Fibroblast of villous mesenchyme (primary cell): ENCODE measurements around the gene EML3. TPM values are rescaled to one million over a fixed set of nuclear protein-coding genes. Genes with fewer than 3 reads are reported as not detected.
A peak's percentile ranks its signal among the peaks of the same experiment; 100 is the strongest.
"Not testable (repeated sequence)": the region's sequence is repeated elsewhere in the genome, so short reads cannot be mapped to it uniquely, and the experiment has no call there.

Source experiments
- DNase-seq: peaks from one replicate; pipeline ENCODE4 v3.0.0-alpha.2; 2010; ENCODE audit warnings: low read depth
- H3K4me3 ChIP-seq: 2 replicates; pipeline ENCODE4 v1.5.1; 2011; ENCODE audit warnings: low read depth, mild to moderate bottlenecking, low read length
- total RNA-seq: library from RNA; depleted of rRNA; stranded (reverse); fragments of >200 nt; gene quantifications from 2 replicates; pipeline ENCODE4 v1.2.3, GENCODE V29; 2012
- TF ChIP-seq, protein P1 (sequence below): IDR thresholded peaks from 2 replicates; pipeline ENCODE4 v1.5.1; 2012; ENCODE audit warnings: low read depth, mild to moderate bottlenecking, low read length; ENCODE audit not compliant: insufficient read depth

EML3 gene
- total RNA-seq, 1 donor, result 15.5 TPM

DNA sequence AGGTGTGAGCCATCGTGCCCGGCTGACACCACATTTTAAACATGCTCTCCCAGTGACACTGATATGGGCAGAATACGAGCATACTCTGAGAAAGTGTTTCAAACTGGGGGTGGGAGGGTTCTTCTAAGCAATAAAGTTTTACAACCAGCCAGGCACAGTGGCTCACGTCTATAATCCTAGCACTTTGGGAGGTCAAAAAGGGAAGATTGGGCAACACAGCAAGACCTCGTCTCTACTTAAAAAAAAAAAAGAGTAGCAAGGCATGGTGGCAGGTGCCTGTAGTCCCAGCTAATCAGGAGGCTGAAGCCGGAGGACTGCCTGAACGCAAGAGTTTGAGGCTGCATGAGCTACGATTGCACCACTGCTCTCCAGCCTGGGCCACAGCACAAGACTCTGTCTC is 31.6 kb upstream of the EML3 start:
- DNase-seq, result peak; percentile 72
- H3K4me3 ChIP-seq, result no peak overlapping the region
- TF ChIP-seq, protein P1, sequence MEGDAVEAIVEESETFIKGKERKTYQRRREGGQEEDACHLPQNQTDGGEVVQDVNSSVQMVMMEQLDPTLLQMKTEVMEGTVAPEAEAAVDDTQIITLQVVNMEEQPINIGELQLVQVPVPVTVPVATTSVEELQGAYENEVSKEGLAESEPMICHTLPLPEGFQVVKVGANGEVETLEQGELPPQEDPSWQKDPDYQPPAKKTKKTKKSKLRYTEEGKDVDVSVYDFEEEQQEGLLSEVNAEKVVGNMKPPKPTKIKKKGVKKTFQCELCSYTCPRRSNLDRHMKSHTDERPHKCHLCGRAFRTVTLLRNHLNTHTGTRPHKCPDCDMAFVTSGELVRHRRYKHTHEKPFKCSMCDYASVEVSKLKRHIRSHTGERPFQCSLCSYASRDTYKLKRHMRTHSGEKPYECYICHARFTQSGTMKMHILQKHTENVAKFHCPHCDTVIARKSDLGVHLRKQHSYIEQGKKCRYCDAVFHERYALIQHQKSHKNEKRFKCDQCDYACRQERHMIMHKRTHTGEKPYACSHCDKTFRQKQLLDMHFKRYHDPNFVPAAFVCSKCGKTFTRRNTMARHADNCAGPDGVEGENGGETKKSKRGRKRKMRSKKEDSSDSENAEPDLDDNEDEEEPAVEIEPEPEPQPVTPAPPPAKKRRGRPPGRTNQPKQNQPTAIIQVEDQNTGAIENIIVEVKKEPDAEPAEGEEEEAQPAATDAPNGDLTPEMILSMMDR, result no peak

DNA sequence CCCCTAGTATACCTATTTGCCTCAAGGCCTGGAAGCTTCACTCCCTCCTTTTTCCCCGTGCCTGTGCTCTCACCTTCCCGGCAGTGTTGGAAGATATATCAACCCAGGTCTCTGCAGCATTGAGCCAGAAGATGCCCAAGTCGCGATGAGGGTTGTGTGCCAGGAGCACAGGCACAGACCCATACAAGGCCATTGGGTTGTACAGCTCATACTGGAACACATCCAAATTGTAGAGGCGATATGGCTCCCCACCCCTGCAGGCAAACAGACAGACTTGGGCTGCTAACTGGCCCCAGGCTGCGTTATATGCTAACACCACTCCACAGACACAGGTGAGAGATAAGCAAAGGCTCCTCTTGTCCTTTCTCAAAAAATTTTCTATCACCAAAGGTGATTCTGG is 19.9 kb upstream of the EML3 start:
- no peak for DNase-seq

DNA sequence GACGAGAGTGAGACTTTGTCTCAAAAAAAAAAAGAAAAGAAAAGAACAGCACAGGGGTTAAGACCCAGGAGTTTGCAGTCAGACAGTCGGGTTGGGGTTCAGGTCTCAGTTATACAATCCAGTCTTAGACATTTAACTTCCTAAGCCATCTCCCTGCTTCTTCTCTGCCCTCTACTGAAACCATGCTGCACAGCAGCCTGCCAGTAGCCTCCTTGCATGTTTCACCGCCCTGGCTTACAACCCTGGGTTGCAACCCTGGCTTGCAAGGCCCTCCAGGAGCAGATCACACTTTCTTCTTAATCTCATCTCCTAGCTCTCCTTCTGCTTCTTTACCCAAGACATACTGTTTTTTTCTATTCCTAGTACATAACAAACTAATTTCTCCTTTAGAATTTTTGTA is 15.1 kb upstream of the EML3 start:
- DNase-seq, result no peak
- TF ChIP-seq, protein P1, result no peak
- H3K4me3 ChIP-seq, result no peak overlapping the region

More for the DNA sequence above, 19.9 kb upstream of the EML3 start:
- no peak overlapping the region for H3K4me3 ChIP-seq
- TF ChIP-seq, protein P1, result no peak

DNA sequence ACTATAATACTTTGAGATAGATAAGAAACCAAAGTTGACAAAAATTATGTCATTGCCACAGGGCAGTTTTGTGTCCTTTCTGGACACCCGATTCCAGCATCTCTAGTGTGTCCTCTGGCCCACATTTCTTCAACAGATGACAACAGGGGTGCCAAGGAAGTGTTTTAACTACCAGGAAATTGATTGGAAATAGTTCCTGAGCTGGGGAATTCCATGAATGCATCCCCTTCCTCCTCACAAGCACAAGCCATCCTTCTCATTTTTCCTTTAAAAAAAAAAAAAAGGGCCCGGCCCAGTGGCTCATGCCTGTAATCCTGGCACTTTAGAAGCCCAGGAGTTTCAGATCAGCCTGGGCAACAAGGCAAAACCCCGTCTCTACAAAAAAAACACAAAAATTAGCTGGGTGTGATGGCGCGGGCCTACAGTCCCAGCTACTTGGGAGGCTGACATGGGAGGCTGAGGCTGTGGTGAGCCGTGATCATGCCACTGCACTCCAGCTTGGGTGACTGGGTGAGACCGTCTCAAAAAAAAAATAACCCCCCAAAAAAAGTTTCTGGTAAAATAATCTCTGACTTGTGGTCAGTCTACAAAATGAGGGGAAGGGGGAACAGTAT is 10.0 kb upstream of the EML3 start:
- H3K4me3 ChIP-seq, result no peak overlapping the region
- TF ChIP-seq, protein P1, result no peak
- no peak for DNase-seq

DNA sequence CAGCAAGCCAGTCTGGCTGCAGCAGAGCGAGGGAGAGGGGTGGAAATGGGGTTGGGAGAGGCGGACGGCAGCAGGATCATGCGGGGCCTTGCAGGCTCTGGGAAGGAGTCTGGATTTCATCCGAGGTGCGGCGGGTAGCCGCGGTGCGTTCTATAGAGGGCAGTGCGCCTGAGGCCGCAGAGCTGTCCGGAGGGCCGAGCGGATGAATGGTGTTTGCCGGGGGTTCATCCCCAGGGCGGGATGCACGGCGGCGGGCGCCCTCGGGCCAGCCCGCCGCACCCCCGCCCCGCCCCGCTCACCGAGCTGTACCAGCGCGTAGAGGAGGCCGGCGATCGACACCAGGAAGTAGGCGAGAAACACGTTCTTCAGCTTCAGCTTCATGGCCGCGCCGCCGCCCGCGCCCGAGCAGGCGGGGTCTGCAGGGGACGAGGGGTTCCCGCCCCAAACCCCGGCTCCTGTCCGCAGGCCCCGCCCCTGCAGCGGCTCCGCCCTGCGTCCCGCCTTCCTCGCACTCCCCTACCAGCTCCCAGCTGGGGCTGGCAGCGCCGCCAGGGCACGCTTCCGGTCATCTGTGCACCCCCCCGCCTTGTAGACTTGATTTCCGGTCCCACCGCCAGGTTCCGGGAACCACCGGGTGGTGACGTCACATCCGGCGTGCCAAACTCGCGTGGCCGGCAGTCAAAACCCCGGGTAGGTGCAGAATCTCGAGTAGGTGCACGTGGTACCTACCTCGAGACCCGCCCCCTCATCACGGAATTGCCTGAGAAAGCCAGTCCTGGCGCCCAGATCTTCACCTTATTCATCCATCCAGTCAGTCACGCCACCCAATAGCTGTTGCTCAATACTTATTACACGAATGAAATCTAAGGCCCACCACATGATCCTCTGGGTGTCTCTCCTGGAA is 9.2 kb upstream of the EML3 start, which contains the start of gene B3GAT3:
Gene B3GAT3, minus strand, starts transcription at position 420 of the 904 bp plus-strand sequence. Its CDS starts 39 bp downstream, at position 381.
- peak within 1 kb of the TSS; percentile 85 for H3K4me3 ChIP-seq
- TF ChIP-seq, protein P1, result no peak
- peak; percentile 99 for DNase-seq

DNA sequence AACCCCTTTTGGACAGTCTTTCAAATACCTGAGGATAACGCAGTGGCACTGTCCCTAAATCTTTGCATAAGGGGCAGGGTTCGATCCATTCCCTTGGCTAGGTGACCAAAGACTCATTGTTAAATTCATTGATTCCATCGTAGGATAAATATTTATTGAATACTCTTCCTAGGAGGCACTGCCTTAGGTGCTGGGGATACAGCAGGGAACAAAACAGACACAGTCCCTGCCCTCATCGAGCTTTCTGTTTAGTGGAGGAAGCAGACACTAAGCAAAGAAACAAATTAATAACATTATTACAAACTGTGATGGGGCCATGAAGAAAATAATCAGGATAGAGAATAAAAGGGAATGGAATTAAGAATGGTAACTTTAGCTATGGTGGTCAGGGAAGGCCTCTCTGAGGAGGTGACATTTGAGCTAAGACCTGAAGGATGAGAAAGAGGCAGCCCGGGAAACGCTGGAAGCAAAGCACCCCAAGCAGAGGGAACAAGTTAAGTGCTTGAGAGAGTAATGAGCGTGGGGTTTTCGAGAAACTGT is 8.5 kb upstream of the EML3 start:
- DNase-seq, result no peak
- TF ChIP-seq, protein P1, result no peak

DNA sequence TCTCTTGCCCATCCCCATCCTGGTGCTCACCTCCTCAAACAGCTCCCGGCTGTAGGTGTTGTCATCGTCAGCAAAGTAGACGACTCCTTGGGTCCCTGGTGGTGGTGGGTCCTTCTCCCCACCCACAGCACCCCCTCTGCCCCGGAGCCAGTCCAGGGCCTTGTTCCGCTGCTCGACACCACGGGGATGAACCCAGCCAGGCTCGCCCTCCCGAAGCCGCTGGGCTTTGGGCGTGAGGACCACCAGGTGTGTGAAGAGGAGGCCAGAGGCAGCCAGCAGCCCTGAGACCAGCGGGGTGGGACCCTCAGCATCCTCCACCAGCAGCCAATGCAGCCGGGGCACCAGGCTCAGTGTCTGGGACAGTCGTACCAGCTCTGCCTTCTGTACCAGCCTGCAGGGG is 4.4 kb upstream of the EML3 start:
- H3K4me3 ChIP-seq, DNase-seq: not testable (repeated sequence)

More for the DNA sequence above, 8.5 kb upstream of the EML3 start:
- peak overlapping the region; percentile 85 for H3K4me3 ChIP-seq
